Ovary (tissue), 3 donors: ENCODE measurements around the gene RNF180.

Experiments used
- CTCF ChIP-seq, 3 donors: fragments of 450-650 bp in 2 of 3; fragments of 200-600 bp in 1 of 3; IDR thresholded peaks; one replicate each; pipeline versions ENCODE4 v1.5.1 to v1.8.0; 2016 to 2022; ENCODE audit warnings: antibody characterized with exemption in 3 of 3, mild to moderate bottlenecking in 1 of 3
- EP300 ChIP-seq: sonication (generic); formaldehyde crosslinking; IDR thresholded peaks from one replicate; pipeline ENCODE4 v1.6.1; 2017; ENCODE audit warnings: antibody characterized with exemption
- POLR2A ChIP-seq: fragments of 450-650 bp; IDR thresholded peaks from one replicate; pipeline ENCODE4 v1.6.1; 2017; ENCODE audit warnings: antibody characterized with exemption, mild to moderate bottlenecking, moderate library complexity
- donor health status: DM: no; HTN: no; CAD: no.

- no peak for TF ChIP-seq CTCF (IDR thresholded peaks at IDR 0.05)
- TF ChIP-seq POLR2A = no peak
- no peak for TF ChIP-seq EP300
Observed at GRCh38 chr5:64125521-64125920, 40.1 kb upstream of the RNF180 start.
